ENCODE data around the gene XPR1.

DNA sequence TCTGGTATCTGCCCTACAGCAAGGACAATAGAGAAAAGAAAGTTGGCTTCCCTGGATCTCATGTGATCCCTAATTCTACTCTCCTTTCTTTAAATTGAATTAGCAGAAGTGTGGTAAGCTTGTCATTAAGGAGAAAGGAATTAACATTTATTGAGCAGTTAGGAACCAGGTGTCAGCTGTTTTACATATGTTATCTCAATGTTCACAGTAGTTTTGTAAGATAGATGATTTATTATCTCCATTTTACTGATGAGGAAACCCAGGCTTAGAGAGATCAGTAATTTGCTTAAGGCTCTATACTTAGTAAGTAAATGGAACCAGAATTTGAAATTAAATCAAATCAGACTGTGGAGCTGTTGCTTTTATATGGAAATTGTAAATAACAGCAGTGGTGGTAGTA is 8.0 kb downstream of the XPR1 start:
- TF ChIP-seq, protein P1, sequence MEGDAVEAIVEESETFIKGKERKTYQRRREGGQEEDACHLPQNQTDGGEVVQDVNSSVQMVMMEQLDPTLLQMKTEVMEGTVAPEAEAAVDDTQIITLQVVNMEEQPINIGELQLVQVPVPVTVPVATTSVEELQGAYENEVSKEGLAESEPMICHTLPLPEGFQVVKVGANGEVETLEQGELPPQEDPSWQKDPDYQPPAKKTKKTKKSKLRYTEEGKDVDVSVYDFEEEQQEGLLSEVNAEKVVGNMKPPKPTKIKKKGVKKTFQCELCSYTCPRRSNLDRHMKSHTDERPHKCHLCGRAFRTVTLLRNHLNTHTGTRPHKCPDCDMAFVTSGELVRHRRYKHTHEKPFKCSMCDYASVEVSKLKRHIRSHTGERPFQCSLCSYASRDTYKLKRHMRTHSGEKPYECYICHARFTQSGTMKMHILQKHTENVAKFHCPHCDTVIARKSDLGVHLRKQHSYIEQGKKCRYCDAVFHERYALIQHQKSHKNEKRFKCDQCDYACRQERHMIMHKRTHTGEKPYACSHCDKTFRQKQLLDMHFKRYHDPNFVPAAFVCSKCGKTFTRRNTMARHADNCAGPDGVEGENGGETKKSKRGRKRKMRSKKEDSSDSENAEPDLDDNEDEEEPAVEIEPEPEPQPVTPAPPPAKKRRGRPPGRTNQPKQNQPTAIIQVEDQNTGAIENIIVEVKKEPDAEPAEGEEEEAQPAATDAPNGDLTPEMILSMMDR (IDR thresholded peaks at IDR 0.05): no peak
- TF ChIP-seq POLR2A (IDR thresholded peaks at IDR 0.05): no peak

Data from uterus (tissue), 2 donors.